PC-9 (cell line): ENCODE data around the gene NDE1. TPM values are rescaled to one million over a fixed set of nuclear protein-coding genes. Genes with fewer than 3 reads are reported as not detected.
"Not testable (repeated sequence)": the region's sequence is repeated elsewhere in the genome, so short reads cannot be mapped to it uniquely, and the experiment has no call there.

ENCODE experiments used
- BruUV-seq: library from RNA; stranded (reverse); fragments of 400-500 nt; replicated peaks from 2 replicates; lab custom pipeline; 2021; lab: Mats Ljungman, UMichigan
- CTCF ChIA-PET: fragments of 300-600 bp; sonication (Branson Sonifier 250); formaldehyde crosslinking; loops from one replicate; lab custom pipeline; 2022; ENCODE audit warnings: antibody characterized with exemption; lab: Charles Lee
- POLR2A ChIA-PET: fragments of 300-600 bp; sonication (Branson Sonifier 250); formaldehyde crosslinking; loops from one replicate; lab custom pipeline; 2022; ENCODE audit warnings: antibody characterized with exemption; ENCODE audit not compliant: unreplicated experiment; lab: Charles Lee
- DNase-seq, 2 experiments: peaks; one replicate each; pipeline versions ENCODE4 v3.0.0 to v3.0.0-alpha.2; 2015 to 2022; ENCODE audit warnings: mixed read lengths in 1 of 2
- H2AFZ ChIP-seq: fragments of 200-600 bp; sonication (generic); 2 replicates; pipeline ENCODE4 v1.8.1; 2017; ENCODE audit warnings: antibody characterized with exemption
- H3F3A ChIP-seq: fragments of 200-600 bp; sonication (generic); 2 replicates; pipeline ENCODE4 v1.8.1; 2017; ENCODE audit warnings: antibody characterized with exemption, mild to moderate bottlenecking, low read depth; ENCODE audit not compliant: insufficient read depth
- H3K27ac ChIP-seq: fragments of 200-600 bp; sonication (generic); 2 replicates; pipeline ENCODE4 v1.6.1; 2016; ENCODE audit warnings: mixed run types
- H3K27me3 ChIP-seq: fragments of 200-600 bp; sonication (generic); 2 replicates; pipeline ENCODE4 v1.6.1; 2016; ENCODE audit warnings: low read depth, mixed run types; ENCODE audit not compliant: insufficient read depth
- H3K36me3 ChIP-seq: fragments of 200-600 bp; sonication (generic); 2 replicates; pipeline ENCODE4 v1.6.1; 2016; ENCODE audit warnings: low read depth, mixed run types
- H3K4me1 ChIP-seq: fragments of 200-600 bp; sonication (generic); replicated peaks from 2 replicates; pipeline ENCODE4 v1.6.1; 2016; ENCODE audit warnings: mixed run types; ENCODE audit not compliant: insufficient read depth
- H3K4me2 ChIP-seq: fragments of 200-600 bp; sonication (generic); 2 replicates; pipeline ENCODE4 v1.6.1; 2017; ENCODE audit warnings: mixed run types
- H3K4me3 ChIP-seq: fragments of 200-600 bp; sonication (generic); 2 replicates; pipeline ENCODE4 v1.6.1; 2016; ENCODE audit warnings: mixed run types
- H3K79me2 ChIP-seq: fragments of 200-600 bp; sonication (generic); 2 replicates; pipeline ENCODE4 v1.6.1; 2017; ENCODE audit warnings: low read depth, mixed run types
- H3K9me2 ChIP-seq: fragments of 200-600 bp; sonication (generic); 2 replicates; pipeline ENCODE4 v1.8.1; 2017; ENCODE audit warnings: mild to moderate bottlenecking; ENCODE audit not compliant: insufficient read depth
- H3K9me3 ChIP-seq: fragments of 200-600 bp; sonication (generic); 2 replicates; pipeline ENCODE4 v1.8.1; 2016; ENCODE audit warnings: low read depth; ENCODE audit not compliant: insufficient read depth
- H4K20me1 ChIP-seq: fragments of 200-600 bp; sonication (generic); 2 replicates; pipeline ENCODE4 v1.8.1; 2017; ENCODE audit not compliant: insufficient read depth
- CTCF ChIP-seq: fragments of 200-600 bp; sonication (generic); conservative IDR thresholded peaks from 2 replicates; pipeline ENCODE4 v1.6.1; 2017; ENCODE audit warnings: mixed run types, antibody characterized with exemption, mild to moderate bottlenecking, moderate library complexity
- EZH2 ChIP-seq: fragments of 200-600 bp; sonication (generic); IDR thresholded peaks from 2 replicates; pipeline ENCODE4 v1.8.0; 2017; ENCODE audit warnings: antibody characterized with exemption, low read depth
- intact Hi-C: fragments of 100-400 bp; cut with micrococcal nuclease; formaldehyde crosslinking; loops from one replicate; pipeline ENCODE4 v1.10.0; 2022; ENCODE audit not compliant: unreplicated experiment
- total RNA-seq: library from RNA; stranded (reverse); gene quantifications from 2 replicates; pipeline ENCODE4 v1.2.3, GENCODE V29; 2021

Gene NDE1
- total RNA-seq, 1 experiment from 2014 or later: 119 TPM

DNA sequence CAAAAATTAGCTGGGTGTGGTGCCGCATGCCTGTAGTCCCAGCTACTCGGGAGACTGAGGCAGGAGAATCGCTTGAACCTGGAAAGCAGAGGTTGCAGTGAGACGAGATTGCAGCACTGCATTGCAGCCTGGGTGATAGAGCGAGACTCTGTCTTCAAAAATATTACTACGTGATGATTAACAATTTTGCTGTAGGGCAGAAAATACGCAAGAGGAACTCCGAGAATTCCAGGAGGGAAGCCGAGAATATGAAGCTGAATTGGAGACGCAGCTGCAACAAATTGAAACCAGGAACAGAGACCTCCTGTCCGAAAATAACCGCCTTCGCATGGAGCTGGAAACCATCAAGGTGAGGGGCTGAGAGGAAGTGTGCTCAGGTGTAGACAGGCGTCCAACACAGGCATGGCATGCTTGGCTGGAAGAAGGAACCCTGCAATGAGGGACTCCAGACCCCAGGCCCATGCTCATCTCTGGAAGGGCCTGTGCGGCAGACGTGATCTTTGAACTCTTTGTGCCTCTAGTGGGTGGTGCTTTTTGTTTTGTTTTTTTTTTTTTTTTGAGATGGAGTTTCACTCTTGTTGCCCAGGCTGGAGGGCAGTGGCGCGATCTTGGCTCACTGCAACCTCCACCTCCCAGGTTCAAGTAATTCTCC lies 17.2 kb downstream of the NDE1 start:
- Histone ChIP-seq H3K79me2 (peaks cover 5% of the 10 kb centered on the region; the same call in 1 of the 2 replicates), H3K9me2 (no peaks in the 10 kb centered on the region), H3F3A (peaks cover 22% of the 10 kb centered on the region), H3K9me3 (no peaks in the 10 kb centered on the region), H2AFZ (no peak overlapping the region), H3K4me2 (no peak overlapping the region), H3K27ac (no peak overlapping the region), H4K20me1 (no peaks in the 10 kb centered on the region), H3K4me1 (peaks cover 10% of the 10 kb centered on the region), H3K4me3 (no peak overlapping the region), H3K36me3 (peaks cover 21% of the 10 kb centered on the region), H3K27me3 (no peaks in the 10 kb centered on the region)
- ChIA-PET POLR2A (no interaction called here), CTCF (no interaction called here)
- TF ChIP-seq CTCF (no peak), EZH2 (no peak)
- intact Hi-C loops: no loop called here
- no peak for DNase-seq
- BruUV-seq: no TSS peak

DNA sequence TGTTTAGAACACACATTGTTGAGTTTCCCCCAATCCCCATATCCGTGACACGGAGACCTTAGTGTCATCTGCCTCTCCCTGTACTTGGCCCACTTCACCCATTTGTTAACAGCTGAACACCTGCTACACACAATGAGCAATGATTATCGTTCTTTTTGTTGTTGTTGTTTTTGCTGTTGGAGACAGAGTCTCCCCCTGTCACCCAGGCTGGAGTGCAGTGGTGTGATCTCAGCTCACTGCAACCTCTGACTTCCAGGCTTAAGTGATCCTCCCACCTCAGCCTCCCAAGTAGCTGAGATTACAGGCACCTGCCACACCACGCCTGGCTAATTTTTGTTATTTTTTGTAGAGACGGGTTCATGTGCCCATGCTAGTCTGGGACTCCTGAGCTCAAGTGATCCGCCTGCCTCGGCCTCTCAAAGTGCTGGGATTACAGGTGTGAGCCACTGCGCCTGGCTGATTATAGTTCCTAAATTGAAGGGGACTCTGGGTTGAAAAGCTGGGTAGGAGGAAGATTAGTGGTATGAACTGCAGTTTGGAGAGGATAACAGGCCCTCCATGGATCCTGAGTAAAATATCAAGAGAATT lies 21.6 kb downstream of the NDE1 start:
- peaks cover 22% of the 10 kb centered on the region for H3K4me1 ChIP-seq
- H3K27ac ChIP-seq: peak overlapping the region; percentile 41
- no peaks in the 10 kb centered on the region for H3K9me2 ChIP-seq
- no peak for DNase-seq
- TF ChIP-seq EZH2 (no peak), CTCF (no peak)
- ChIA-PET POLR2A (interaction anchor here (0.6 kb wide), 1 partner anchor 24 kb away, joined by 7 read pairs; no protein-coding TSS in a partner anchor), CTCF (interaction anchor here (0.6 kb wide), 2 partner anchors 19 to 57 kb away, joined by 3 to 8 read pairs; no protein-coding TSS in a partner anchor)
- H4K20me1 ChIP-seq: no peaks in the 10 kb centered on the region
- peaks cover 18% of the 10 kb centered on the region; the same call in 1 of the 2 replicates for H3K79me2 ChIP-seq
- no peaks in the 10 kb centered on the region for H3K27me3 ChIP-seq
- H3K9me3 ChIP-seq: no peaks in the 10 kb centered on the region
- H3K36me3 ChIP-seq: peaks cover 25% of the 10 kb centered on the region; the same call in 1 of the 2 replicates
- no TSS peak for BruUV-seq
- no peak overlapping the region for H2AFZ ChIP-seq
- intact Hi-C loops: no loop called here
- H3F3A ChIP-seq: peaks cover 34% of the 10 kb centered on the region
- no peak overlapping the region; the same call in 1 of the 2 replicates for H3K4me2 ChIP-seq
- no peak overlapping the region for H3K4me3 ChIP-seq

GRCh38 chr16:15672127-15672513 lies 22.1 kb downstream of the NDE1 start:
- Histone ChIP-seq H3K36me3 (peaks cover 23% of the 10 kb centered on the region; the same call in 1 of the 2 replicates), H3K27ac (peak overlapping the region; percentile 41), H3K4me1 (peaks cover 22% of the 10 kb centered on the region), H3K79me2 (peaks cover 18% of the 10 kb centered on the region; the same call in 1 of the 2 replicates), H3K4me2 (peak overlapping the region; percentile 35), H3F3A (peaks cover 34% of the 10 kb centered on the region)
- H3K27me3 ChIP-seq, H3K9me3 ChIP-seq, DNase-seq, H3K4me3 ChIP-seq, BruUV-seq, intact Hi-C loops, H3K9me2 ChIP-seq, H4K20me1 ChIP-seq, H2AFZ ChIP-seq: not testable (repeated sequence)
- ChIA-PET POLR2A (interaction anchor here (0.6 kb wide), 1 partner anchor 24 kb away, joined by 7 read pairs; no protein-coding TSS in a partner anchor), CTCF (interaction anchor here (0.6 kb wide), 2 partner anchors 19 to 57 kb away, joined by 3 to 8 read pairs; no protein-coding TSS in a partner anchor)
